HFF-Myc (cell line): Measurements from ENCODE around the gene GNG12.
"Not testable (repeated sequence)": the region's sequence is repeated elsewhere in the genome, so short reads cannot be mapped to it uniquely, and the experiment has no call there.

Experiments used
- DNase-seq: peaks from one replicate; pipeline ENCODE4 v3.0.0-alpha.2; 2011; ENCODE audit warnings: low read depth; ENCODE audit errors: extremely low read depth
- H3K4me3 ChIP-seq: replicated peaks from 2 replicates; pipeline ENCODE4 v1.5.1; 2011; ENCODE audit warnings: low read depth, mild to moderate bottlenecking, control low read depth, low read length
- TF ChIP-seq, protein P1 (sequence below): IDR thresholded peaks from 2 replicates; pipeline ENCODE4 v1.5.1; 2012; ENCODE audit warnings: mild to moderate bottlenecking, low read depth, low read length, control low read depth; ENCODE audit errors: missing control alignments

Gene GNG12

DNA sequence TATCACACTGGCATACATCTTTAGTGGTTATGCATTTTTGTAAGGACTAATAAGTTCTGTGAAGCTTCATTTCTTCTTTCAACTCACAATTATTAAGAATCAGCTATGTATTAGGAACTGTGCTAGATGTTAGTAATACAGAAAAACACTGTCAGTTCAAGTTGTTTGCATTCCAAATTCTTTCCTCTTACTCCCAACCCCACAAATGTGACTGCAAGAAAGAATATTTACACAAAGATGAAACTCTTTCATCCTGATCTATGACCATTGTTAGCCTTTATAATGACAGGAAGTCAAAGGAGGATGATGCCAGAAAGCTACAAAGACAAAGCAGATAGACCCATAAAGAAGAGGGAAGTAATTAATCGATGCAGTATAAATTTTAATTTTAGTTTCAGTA, 169.2 kb downstream of the GNG12 start:
- DNase-seq: no peak
- no peak overlapping the region for H3K4me3 ChIP-seq
- TF ChIP-seq, protein P1, sequence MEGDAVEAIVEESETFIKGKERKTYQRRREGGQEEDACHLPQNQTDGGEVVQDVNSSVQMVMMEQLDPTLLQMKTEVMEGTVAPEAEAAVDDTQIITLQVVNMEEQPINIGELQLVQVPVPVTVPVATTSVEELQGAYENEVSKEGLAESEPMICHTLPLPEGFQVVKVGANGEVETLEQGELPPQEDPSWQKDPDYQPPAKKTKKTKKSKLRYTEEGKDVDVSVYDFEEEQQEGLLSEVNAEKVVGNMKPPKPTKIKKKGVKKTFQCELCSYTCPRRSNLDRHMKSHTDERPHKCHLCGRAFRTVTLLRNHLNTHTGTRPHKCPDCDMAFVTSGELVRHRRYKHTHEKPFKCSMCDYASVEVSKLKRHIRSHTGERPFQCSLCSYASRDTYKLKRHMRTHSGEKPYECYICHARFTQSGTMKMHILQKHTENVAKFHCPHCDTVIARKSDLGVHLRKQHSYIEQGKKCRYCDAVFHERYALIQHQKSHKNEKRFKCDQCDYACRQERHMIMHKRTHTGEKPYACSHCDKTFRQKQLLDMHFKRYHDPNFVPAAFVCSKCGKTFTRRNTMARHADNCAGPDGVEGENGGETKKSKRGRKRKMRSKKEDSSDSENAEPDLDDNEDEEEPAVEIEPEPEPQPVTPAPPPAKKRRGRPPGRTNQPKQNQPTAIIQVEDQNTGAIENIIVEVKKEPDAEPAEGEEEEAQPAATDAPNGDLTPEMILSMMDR: no peak

DNA sequence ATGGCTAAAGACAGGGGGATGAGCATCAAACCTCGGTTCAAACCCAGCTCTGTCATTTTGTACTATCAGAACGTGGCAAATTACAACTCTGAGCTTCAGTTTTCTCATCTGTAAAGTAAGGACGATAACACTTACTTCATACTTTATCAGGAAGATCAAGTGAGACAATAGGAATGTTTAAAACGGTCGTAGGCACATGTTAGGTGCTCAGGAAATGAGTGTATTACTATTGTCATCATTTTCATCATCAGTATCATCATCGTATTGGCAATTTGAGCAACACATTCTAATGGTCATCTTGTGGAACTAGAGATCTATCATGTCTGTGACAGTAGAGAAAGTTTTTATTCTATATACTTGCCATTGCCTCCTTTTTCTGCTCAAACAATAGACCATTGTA, 170.4 kb downstream of the GNG12 start:
- DNase-seq: no peak
- H3K4me3 ChIP-seq: no peak overlapping the region
- TF ChIP-seq, protein P1: no peak

DNA sequence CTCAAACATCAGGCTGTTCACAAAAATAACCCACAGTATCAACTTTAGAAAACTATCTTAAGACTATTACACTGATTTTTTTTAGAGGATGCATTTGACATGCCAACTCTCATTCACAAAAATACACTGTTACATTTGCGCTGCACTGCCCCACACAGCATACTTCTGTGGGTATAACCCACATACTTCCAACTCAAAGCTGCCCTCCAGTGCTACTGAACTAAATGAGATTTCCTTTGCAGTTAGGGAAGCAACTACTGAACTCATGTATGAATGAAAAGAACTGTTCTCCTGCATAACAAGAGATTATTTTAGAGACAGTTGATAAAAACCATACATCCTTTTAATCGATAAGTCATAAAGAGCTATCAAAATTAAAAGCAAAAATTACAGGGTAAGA, 174.0 kb downstream of the GNG12 start:
- H3K4me3 ChIP-seq: no peak overlapping the region
- TF ChIP-seq, protein P1: no peak
- no peak for DNase-seq

DNA sequence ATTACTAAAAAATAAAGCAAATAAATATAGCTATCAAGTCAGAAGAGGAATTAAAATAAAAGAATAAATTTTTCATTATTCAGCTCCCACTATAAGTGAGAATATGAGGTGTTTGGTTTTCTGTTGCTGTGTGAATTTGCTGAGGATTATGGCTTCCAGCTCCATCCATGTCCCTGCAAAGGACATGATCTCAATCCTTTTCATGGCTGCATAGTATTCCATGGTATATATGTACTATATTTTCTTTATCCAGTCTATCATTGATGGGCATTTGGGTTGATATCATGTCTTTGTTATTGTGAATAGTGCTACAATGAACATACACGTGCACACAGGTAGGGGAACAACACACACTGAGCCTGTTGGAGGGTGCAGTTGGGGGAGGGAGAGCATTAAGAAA, 176.1 kb downstream of the GNG12 start:
- not testable (repeated sequence) for H3K4me3 ChIP-seq, DNase-seq

DNA sequence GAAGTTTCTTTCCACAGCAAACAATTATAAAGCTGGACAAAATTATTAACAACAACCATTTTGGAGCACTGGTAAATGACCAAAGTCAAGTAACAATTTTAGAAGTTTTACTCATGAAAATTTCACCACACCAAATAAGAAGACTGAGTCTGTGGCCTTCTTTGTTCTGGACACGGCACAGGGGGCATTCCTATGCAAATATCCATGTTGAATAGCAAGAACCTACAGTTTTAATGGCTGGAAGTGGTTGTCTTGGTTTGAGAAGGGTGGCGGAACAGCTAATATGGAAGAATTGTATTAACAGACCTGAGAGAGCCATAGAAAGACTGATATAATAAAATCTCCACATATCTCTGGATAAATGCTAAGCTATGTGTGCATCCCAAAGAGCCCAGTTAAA, 177.7 kb downstream of the GNG12 start:
- TF ChIP-seq, protein P1: no peak

DNA sequence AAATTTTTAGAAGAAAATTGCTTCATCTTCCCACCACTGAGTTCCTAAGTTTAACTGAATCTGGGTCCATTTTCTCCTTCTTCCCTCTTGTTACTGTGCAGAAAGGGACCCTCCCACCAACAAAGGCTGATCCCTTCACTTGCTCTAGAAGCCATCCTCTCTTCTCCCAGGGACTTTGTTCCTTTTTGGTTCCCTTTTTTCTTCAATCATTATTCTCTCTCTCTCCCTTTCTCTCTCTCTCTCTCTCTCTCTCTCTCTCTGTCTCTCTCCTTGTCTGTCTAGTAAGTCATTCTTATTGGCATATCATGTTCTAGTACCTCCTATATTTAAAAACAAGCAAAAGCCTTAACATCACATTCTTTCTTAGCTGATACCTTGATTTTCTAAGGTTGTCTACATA, 180.0 kb downstream of the GNG12 start:
- DNase-seq: no peak
- no peak overlapping the region for H3K4me3 ChIP-seq
- TF ChIP-seq, protein P1: no peak

More for the DNA sequence above, 177.7 kb downstream of the GNG12 start:
- DNase-seq: no peak
- no peak overlapping the region for H3K4me3 ChIP-seq

DNA sequence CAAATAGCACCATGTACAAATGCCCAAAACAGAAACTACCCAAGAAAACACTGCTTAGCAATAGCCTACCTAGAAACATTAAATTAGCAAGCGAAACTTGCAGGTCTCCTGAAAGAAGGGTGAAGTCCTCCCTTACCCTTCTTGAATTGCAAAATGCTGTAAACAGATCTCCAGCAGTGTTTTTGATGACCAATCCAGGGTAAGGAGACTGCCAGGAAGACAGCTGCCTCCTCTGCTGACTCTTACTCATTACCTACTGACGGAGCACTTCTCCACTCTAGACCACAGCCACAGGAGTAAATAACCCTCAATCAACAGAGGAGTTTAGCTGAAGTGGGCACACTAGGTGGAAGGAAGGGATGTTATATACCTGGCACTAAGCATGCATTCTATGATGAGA, 180.5 kb downstream of the GNG12 start:
- TF ChIP-seq, protein P1: no peak
- no peak for DNase-seq
- no peak overlapping the region for H3K4me3 ChIP-seq
